ENCODE results near the gene ANAPC1.
"Not testable (repeated sequence)": the region's sequence is repeated elsewhere in the genome, so short reads cannot be mapped to it uniquely, and the experiment has no call there.

Gene ANAPC1

DNA sequence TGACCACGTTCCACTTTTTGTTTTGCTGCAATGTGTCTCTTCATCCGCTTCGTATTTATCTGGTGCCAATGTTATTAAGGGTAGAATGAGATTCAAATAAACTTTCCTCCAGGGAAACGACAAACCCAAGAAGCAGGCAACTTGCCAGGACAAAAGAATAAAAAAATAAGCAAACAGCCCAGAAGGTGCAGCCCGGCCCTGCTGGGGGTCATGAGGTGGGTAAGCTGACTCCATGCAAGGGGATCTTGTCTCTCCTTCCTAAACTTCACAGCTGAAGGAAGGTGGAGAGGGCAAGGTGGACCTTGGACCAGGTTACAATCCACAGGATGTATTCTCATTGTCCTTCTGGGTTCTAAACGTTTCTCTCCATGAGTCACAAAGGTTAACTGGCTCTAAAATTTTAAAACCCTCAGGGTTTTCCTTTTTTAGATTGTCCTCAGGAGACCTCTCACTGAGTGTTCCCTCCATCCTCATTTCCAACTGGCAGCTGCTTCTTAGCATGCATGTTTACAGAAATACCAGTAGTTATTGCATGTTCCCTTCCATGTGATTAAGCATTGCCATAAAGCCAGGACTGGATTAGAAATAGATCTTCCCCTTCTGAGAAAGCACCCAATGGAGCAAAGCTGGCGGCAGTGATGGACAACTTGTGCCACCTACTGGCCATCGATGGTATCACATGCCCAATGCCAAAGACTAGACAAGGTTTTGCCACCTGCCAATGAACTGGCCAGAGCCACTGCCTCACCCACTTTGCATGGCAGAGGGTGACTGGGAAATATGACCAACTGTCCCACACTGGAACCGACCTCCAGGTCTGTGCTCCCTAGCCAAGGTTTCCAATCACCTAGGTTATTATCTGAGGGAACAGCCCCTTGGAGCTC is 147.9 kb downstream of the ANAPC1 start:
- peak; percentile 19 for DNase-seq (ENCODE audit: low spot score)

- not testable (repeated sequence) for DNase-seq (ENCODE audit: low spot score)
Observed at GRCh38 chr2:111735420-111735819, 148.6 kb downstream of the ANAPC1 start.

DNA sequence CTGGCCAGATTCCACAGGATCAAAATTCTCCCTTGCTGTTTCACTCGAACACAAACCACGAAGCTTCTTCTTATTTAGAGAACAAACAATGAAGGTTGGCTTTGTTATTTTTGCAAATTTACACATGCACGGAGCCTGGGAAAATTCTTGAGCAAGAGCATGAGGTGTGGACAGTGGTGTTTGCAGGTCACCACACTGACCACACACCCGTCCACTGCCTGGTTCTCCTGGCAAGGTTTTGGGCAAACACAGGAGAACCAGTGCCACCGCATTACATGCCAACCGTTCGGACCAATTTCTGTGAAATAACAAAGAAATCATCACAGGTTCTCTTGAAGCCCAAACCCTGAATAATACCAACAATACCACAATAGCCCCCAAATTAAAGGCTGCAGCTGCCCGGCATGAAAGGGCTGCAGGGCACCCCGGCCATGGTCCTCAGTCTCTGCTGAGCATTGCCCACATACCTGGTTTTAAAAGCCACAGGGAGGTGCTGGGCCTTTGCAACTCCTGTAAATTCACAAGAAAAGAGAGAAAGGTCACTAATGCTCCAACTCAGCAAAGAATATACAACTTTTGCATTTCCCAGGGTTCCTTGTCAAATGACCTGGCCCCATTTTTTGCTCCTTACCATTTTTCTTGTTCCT is 154.1 kb downstream of the ANAPC1 start:
- DNase-seq (ENCODE audit: low spot score), result not testable (repeated sequence)

DNA sequence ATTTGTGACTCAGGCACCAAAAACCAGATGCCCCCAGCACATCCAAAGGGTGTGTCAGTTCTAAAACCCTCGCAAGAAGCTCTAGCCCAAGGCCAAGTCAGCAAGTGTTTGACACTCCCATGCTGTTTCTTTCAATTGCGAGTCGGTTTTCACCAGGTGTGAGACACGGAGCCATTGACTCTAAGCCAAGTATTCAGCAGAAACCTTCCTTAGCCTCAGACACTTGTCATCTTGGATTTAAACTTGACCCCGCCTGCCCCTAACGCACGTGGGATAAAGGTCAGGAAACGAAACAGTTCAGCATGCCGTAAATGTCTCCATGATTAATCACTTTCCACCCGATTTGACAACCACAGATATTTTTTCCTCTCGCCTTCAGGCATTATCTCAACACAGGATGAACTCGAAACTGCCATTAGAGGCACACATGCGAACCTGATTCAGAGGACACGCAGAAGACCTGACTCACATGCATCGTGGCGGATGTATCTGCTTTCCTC is 156.3 kb downstream of the ANAPC1 start:
- DNase-seq (ENCODE audit: low spot score), result peak; percentile 37

GRCh38 chr2:111725742-111726141 is 158.3 kb downstream of the ANAPC1 start:
- DNase-seq (ENCODE audit: low spot score), result not testable (repeated sequence)

DNA sequence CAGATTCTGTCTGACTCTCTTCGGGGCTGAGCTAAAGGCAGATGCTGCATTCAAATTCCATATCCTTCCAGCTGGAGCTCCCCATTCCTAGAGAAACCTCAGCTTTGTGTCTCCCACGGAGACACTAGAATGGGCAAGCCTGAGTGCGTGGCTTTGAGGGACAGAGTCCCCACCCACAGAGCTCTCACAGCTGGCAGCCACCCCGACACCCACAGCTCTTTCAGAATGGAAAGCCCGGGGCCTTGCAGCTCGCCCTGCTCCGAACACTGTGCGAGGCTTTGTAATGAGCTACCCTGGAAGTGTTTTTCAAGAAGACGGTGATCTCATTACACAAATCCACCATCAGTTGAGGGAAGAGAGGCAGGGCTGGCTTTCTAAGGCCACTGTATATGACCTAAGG is 164.4 kb downstream of the ANAPC1 start:
- DNase-seq (ENCODE audit: low spot score), result not testable (repeated sequence)

All from LoVo (cell line).